Measurements from ENCODE around the gene MVD.

DNA sequence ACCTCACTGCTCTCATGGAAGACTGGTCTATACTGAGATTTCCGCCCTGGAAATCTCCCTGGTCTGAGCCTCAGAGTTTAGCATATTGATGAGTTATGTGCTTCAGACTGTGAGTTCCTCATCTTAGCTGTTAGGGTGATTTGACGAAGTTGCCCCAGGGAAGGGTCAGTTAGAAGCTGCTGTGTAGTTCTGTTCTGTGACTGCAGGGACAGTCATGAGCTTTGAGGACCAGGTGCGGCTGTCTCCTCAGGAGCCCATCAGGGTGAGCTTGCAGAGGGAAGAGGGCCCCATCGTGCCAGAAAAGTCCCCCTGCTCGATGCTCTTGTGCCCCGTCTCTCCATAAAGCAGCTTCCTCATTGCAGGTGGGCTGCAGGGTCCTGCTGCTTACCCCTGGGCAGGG lies 52.8 kb downstream of the MVD start:
- TF ChIP-seq, protein P1, sequence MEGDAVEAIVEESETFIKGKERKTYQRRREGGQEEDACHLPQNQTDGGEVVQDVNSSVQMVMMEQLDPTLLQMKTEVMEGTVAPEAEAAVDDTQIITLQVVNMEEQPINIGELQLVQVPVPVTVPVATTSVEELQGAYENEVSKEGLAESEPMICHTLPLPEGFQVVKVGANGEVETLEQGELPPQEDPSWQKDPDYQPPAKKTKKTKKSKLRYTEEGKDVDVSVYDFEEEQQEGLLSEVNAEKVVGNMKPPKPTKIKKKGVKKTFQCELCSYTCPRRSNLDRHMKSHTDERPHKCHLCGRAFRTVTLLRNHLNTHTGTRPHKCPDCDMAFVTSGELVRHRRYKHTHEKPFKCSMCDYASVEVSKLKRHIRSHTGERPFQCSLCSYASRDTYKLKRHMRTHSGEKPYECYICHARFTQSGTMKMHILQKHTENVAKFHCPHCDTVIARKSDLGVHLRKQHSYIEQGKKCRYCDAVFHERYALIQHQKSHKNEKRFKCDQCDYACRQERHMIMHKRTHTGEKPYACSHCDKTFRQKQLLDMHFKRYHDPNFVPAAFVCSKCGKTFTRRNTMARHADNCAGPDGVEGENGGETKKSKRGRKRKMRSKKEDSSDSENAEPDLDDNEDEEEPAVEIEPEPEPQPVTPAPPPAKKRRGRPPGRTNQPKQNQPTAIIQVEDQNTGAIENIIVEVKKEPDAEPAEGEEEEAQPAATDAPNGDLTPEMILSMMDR (IDR thresholded peaks at IDR 0.05) = no peak
- no peak for TF ChIP-seq POLR2AphosphoS5 (IDR thresholded peaks at IDR 0.05)
- TF ChIP-seq EP300 (IDR thresholded peaks at IDR 0.05) = no peak
- no peak for TF ChIP-seq POLR2A (IDR thresholded peaks at IDR 0.05)
